HL-60 (cell line): ENCODE measurements around the gene BCL2L15.

Experiments
- DNase-seq, 2 experiments: peaks; one replicate each; pipeline ENCODE4 v3.0.0-alpha.2; 2010 to 2020; ENCODE audit warnings: low read depth in 1 of 2, low spot score in 1 of 2
- H3K27ac ChIP-seq: fragments of 250-450 bp; sonication (Bioruptor Pico); replicated peaks from 2 replicates; pipeline ENCODE4 v1.5.1; 2020; ENCODE audit warnings: mild to moderate bottlenecking, moderate library complexity
- H3K27me3 ChIP-seq: fragments of 250-450 bp; sonication (Bioruptor Pico); 2 replicates; pipeline ENCODE4 v1.5.1; 2021; ENCODE audit warnings: mild to moderate bottlenecking, moderate library complexity; ENCODE audit not compliant: insufficient read depth, poor library complexity, severe bottlenecking
- H3K4me3 ChIP-seq: replicated peaks from 2 replicates; pipeline ENCODE4 v1.5.1; 2011; ENCODE audit warnings: mild to moderate bottlenecking, control low read depth, low read length; ENCODE audit not compliant: insufficient read depth
- CTCF ChIP-seq: IDR thresholded peaks from one replicate; pipeline ENCODE4 v1.5.1; 2011; ENCODE audit warnings: low read length, control low read depth, inconsistent platforms; ENCODE audit not compliant: insufficient read depth
- GABPA ChIP-seq: IDR thresholded peaks from 2 replicates; pipeline ENCODE4 v1.6.1; 2012; ENCODE audit warnings: low read depth
- POLR2AphosphoS5 ChIP-seq: IDR thresholded peaks from 2 replicates; pipeline ENCODE4 v1.6.1; 2012; ENCODE audit warnings: low read depth
- REST ChIP-seq: IDR thresholded peaks from 2 replicates; pipeline ENCODE4 v1.6.1; 2012; ENCODE audit warnings: low read depth; ENCODE audit not compliant: insufficient replicate concordance
- SPI1 ChIP-seq: IDR thresholded peaks from 2 replicates; pipeline ENCODE4 v1.6.1; 2012; ENCODE audit warnings: low read depth, mild to moderate bottlenecking, borderline replicate concordance
- long read RNA-seq: library from polyadenylated mRNA; unstranded; transcript quantifications from one replicate; pipeline ENCODE4 v2.0.0, GENCODE V29; 2020

BCL2L15 gene
- long read RNA-seq, partial matches to known transcripts = 0 of 1 reads
- long read RNA-seq, other reads (novel, unspliced or antisense) = 1 of 1 reads

- H3K4me3 ChIP-seq = no peak within 1 kb of the TSS
- TF ChIP-seq GABPA = no peak
- H3K27me3 ChIP-seq = no peaks in the 10 kb centered on the region
- H3K27ac ChIP-seq = peak within 1 kb of the TSS; percentile 47
- no peak for DNase-seq
Observed at GRCh38 chr1:113887402-113888175, at the start of gene BCL2L15. Gene BCL2L15, minus strand, starts transcription at chr1:113887581. Its CDS starts 206 bp downstream, at chr1:113887375.

- H3K4me3 ChIP-seq = no peak overlapping the region
- TF ChIP-seq REST = no peak
- TF ChIP-seq CTCF = no peak
- no peak for TF ChIP-seq GABPA
- no peak for DNase-seq
- no peaks in the 10 kb centered on the region for H3K27me3 ChIP-seq
- H3K27ac ChIP-seq = peak overlapping the region; percentile 32
Observed at GRCh38 chr1:113937146-113937545, 49.8 kb upstream of the BCL2L15 start.

GRCh38 chr1:113935970-113936369 is 48.6 kb upstream of the BCL2L15 start:
- Histone ChIP-seq H3K27ac (peak overlapping the region; percentile 32), H3K4me3 (no peak overlapping the region), H3K27me3 (no peaks in the 10 kb centered on the region)
- TF ChIP-seq POLR2AphosphoS5 (no peak), CTCF (no peak), REST (no peak)
- no peak for DNase-seq

GRCh38 chr1:113935176-113935575 is 47.8 kb upstream of the BCL2L15 start:
- Histone ChIP-seq H3K27ac (peak overlapping the region; percentile 32; the same call in 1 of the 2 replicates), H3K27me3 (no peaks in the 10 kb centered on the region), H3K4me3 (no peak overlapping the region)
- DNase-seq = no peak
- TF ChIP-seq SPI1 (no peak), CTCF (no peak), GABPA (no peak), REST (no peak), POLR2AphosphoS5 (no peak)
